GM21390 (cell line): ENCODE data around the gene PRKAG2.

Experiments used
- ATAC-seq: cut with Tn5 transposase; IDR thresholded peaks from one replicate; pipeline ENCODE4 v1.9.1; 2021; ENCODE audit not compliant: unreplicated experiment

PRKAG2 gene

DNA sequence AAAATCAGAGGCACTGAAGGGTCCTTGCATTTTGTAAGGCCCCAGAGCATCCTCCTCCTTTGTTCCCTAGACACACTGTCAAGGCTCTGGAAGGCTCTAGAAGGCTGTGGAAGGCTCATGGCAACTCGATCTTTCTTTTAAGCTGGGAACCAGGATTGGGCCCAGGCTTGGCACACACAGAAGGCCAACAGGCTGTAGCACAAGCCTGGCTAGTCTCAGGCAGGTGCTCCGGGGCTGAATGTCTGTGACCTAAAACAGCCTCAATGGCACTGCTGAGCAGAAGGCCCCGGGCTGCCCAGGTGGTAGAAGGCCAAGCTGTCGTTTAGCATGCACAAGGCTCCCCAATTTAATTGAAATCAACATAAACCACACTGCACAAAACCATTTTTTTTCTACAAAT is 55.7 kb downstream of the PRKAG2 start:
- ATAC-seq: no peak

DNA sequence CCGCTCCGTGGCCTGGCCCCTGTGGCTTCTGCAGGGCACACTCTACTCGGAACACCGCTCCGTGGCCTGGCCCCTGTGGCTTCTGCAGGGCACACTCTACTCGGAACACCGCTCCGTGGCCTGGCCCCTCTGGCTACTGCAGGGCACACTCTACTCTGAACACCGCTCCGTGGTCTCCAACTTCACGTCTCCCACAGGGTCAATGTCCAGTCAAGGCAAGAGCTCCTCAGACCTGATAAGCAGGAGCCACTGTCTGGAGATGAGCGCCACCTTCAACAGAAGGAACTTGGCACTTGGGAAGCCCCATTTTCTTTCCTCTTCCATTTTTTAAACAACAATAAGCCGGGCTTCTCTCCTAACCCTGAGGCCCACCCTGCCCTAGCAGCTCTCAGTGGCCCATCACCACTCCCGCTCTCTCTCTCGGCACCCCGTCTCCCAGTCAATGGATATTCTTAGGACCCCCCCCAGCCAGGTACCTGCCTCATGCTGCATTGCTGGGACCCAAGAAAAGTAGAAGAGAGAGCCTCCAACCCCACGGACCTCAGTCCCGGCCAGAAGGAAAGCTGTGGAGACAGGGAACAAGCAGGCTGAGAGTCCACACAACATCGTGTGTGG is 56.3 kb downstream of the PRKAG2 start:
- ATAC-seq: no peak

DNA sequence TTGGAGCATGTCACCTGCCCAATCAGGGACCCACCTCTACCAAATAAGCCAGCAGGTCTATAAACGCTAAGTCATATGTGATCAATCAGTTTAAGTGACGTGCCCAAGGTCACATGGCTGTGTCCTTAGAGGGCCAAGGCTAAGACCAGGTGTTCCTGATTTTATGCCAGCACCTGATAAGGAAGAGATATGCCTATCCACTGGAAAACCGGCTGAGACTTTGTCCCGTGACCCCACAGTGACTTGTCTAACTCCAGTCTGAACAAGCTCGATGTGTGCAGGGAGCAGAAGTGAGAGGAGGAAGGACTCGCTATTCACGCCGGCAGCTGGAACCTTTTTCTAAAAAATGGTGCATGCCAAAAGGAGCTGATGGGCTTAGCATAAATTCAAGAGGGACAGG is 57.0 kb downstream of the PRKAG2 start:
- no peak for ATAC-seq

DNA sequence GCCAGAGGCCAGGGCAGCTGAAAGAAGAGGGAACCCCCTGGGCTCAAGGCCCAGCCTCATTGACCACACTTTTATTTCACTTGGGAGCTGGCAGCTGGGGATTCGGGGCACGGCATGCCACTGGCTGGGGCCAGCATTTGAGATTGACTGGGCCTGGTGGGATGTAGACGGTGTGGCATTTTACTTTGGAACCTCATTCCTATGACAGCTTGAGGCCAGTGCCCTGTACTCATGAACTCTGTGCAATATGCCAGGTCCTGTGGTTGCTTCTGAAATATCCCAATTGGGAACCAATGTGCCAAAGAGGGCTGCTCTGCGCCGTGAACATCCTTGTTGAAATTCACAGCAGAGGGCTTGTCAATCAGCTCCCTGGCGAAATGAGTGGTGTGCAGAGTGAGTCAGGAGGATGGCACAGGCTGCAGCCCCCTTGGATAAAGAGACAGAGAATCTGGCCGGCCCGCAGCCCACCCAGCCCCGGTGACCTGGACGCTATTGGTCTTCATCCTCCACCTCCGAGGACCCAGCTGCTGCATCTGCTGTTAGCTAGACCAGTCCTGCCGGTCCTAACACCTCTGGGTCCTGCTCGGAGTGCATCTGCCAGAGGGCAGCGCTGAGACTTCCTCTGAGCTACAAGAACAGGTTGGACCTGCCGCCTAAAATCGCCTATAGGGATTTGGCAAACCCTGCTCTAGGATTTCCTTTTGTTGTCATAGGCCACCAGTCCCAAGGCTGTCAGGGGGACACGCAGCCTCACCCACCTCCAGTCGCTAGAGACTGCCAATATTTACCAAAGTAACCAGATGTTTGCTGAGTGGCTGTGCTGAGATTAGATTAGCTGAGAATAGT is 58.0 kb downstream of the PRKAG2 start:
- ATAC-seq: no peak

DNA sequence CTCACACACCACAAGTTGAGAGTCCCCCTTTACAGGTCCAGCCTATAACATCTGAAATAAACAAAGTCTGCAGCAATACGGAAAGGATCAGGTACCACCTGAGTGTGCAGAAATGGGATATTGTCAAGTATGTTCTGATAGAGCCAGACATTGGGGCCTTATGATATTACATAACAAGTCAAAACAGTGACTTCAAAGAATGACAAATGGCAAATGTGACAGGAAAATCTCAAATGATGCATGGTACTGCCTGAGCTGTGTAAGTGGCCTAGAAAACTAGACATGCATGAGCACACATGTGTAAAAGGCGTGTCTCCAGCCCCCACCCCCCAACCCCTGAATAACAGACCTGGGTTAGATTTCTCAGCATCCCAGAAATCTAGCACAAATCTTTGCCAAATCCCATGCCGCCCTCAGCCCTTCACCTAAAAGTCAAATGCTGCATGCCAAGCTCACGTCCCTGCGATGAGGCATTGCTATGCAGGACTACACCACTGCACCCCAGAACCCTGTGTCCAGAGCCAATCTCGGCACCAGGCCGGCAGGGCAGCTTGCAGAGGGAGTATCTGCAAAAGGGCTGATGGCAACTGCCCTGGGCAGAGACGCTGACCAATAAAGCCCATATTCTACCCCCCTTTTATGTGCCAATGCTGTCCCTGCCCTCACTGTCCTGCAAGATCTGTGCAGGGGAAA is 58.8 kb downstream of the PRKAG2 start:
- ATAC-seq: no peak

DNA sequence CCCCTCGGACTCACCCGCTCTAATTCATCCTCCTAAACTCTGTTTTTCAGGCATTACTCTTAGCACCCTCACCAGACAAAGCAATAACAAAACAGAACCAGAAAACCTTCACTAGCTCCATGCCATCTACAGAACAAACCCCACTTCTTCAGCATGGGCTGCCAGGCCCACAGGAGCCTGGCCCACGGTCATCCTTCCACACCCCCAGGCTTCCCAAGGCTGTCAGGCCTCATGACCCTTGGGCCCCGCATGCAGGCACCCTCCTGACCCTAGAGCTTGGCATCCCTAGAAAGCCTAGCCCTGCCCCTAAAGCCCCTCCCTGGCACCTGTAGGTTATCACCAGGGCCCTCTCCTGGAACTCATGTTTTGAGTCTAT is 59.6 kb downstream of the PRKAG2 start:
- ATAC-seq: no peak

DNA sequence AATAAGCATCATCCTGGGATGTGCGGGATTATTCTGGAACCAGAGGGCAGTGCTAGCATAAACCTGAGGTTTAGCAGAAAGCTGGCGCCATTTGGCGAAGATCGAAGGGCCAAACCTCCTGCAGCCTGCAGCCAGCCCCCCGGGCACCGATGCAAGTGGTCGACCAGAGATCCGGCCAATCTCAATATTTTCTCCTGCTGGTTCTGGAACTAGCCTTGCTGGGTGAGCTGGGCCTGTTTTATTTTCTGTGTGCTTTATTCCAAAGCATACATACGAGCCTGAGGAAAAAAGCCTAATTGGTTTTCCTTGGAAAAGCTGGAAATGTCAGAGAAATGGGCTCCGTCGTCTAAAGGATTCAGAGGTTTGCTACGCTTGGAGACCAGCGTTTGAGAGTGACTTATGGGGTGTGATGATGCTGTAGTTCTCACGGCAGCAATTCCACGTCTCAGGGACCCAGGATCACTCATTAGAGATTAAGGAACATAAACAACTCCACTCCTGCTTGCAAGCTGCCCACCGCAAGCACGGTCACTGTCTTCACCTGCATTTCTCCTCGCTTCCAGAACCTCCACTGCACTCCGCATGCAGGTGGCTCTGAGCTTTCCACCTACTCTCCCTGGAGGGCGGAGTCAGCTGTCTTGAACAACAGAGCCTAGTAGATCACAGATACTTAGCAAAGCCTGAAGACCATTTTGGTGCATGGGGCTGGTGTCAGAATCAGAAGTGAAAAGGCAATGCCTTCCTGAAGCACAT is 60.2 kb downstream of the PRKAG2 start:
- no peak for ATAC-seq

DNA sequence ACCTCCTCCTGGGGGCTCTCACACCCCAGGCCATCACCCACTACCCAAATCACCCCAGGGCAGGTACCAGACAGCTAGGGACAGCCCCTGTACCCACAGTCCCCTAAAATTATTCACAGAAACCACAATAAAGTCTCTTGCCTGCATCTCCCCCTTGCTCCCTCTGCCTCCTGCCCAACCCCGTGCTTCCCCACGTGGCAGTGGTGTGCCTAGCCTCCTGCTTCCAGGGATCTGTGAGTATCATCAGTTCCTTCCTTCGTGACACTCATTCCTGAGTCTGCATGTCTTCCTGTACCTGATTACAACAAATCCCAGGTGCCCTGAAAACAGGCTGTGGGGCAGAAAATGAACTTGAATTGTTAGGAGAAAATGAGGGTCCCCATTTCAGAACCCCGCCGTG is 61.5 kb downstream of the PRKAG2 start:
- ATAC-seq: no peak

DNA sequence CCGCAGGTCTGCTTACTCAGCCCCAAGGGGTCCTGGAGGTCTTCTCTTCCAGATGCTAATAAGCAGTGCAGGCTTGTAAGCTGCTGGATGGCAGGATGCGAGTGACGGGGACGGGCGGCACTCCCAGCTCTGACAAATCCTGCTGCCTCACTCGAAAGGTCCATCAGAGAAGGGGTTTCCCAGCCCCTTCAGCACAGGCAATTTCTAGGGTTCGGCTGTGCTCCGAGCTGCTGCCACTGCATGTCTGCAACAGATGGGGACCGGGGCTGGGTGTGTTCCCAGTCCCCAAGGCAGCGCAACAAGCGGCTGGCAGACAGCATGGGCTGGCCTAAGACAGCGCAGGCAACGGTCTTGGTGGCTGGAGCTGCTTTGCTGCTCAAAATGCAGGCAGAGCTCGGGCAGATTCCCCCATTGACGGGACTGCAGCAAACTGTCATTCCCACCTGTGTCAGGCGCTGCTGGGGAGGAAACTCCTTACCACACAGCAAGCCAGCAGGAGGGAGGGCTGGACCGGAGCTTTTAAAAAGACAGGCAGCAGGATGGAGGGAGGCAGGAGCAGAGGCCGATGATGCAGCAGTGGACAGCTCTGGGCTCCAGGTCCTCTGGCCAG is 62.4 kb downstream of the PRKAG2 start:
- ATAC-seq: no peak

DNA sequence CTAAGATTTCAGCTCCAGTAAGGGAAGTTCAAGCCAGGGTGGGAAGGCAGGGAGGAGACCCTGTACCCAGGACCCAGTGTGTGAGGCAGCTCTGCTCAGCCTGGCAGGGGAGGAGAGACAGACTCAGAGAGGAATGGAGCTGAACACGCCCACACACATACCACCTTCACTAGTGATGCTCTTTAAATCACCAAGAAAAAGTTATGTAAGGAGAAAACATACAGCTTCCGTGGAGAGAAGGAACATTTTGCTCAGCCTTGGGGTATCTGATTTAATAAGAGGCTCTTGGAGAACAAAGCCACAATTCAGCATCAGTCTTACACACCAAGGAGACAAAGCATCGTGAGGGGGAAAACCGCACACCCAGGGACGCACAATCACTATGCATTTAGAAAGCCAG is 62.9 kb downstream of the PRKAG2 start:
- ATAC-seq: no peak

DNA sequence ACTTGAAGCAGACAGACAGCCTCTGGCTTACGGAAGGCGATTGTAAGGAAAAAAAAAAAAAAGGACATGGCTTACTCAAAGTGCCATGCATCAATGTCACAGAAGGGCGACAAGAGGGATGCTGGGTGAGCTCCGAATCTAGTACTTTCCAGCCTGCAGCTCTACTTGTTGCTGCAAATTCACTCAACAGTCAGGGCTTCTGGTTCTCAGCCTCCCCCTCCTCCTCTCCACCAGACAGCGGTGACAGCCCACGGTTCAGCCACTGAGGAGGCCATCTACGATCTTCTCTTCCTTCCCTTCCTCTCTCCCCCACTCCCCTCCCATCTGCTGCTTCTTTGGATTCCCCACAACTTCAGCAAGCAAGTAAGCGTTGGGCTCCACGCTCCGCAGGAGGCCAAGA is 63.5 kb downstream of the PRKAG2 start:
- ATAC-seq: no peak

DNA sequence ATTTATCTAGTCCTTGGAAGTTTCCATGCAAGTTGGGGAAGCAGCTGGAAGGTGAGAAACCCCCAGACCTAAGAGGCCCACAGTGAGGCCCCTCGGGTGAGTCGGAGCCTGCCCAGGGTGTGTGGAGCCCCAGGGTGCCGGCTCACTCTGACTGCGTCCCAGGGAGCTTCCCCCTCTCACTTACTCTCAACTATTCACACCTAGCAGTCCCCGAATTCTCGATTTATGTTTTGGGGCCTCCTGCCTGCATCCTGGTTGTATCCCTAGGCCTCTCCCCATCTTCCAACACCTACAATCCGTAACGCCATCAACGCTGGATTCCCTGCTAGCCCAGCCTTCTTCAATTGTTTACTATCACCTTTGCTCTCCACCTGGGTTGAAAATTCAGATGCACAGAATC is 63.9 kb downstream of the PRKAG2 start:
- ATAC-seq: no peak

DNA sequence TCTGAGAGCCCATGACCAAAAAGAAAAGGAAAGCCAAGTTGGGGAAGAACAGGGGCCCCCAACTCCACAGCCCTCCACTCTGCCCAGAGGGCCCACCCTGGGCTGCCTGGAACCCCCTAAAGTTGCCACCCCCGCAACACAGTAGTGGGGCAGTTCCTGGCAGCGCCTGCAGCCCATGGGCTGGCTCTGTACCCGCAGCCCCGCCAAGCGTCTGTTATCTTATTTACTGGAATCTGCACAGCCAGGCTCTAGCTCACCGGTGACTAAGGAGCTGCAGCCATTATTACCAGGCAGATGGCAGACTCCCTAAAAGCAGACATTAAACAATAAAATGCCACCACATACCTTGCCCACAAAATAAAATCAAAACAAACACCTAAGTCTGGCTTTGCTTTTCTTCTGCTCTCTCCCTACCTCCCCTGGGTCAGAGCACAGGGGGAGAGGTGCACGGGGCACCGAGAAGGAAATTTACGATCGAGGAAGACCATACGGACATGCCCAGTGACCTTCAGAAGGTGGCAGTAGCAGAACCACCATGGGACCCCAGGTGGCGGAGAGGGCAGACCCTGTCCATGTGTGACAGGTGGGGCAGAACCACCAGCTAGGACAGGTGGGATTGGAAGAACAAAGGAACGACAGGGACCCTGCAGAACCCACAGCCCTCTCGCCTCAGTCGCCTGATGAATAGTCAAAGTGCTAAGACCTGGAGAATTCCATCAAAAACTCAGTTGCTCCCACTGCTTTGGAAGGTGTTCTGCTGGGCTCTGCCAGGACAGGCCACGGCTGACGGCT is 66.3 kb downstream of the PRKAG2 start:
- no peak for ATAC-seq

DNA sequence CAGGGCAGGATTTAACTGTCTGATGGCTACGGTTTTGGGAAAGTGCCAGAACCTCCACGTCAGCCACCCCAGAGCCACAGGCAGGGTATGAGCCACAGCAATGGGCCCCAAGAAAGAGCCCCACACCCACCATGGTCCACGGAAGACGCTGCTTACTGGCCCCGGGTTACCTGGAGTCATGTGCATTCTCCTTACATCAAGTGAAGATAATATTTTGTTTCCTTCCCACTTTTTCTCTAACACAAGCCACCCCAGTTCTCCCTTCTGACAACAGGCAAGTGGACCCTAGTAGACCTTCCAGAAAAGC is 67.1 kb downstream of the PRKAG2 start:
- no peak for ATAC-seq

DNA sequence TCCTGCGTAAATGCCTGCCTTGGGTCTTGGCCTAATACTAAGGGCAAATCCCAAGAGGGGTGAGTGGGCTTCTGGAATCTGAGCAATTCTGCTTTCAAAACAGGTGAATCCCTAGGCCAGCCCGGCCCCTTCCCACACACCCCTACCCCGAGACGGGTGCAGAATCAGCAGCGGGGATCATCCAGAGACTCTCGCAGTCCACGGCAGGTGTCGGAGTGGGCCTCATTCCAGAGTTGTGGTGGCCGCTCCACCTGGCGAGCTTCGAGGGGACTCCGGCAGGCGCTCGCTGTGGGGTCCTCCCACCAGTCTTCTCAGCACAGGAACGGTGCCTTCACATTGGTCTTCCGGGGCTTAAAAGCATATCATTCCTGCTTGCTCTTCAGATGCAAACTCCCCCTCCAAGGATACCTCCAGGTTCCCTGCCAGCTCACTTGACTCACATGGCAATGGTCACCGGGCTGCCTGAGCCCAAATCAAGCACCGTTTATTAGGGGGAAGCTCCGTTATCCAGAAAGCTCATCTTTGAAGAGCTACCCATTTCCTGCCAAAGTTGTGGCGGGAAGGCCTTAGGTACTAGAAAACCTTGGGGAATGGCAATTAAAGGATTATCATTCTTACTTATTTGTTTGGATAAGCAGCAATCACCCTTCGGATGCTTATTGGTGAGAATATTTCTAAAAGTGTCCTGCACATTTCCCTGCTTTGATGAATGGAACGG is 67.6 kb downstream of the PRKAG2 start:
- no peak for ATAC-seq

DNA sequence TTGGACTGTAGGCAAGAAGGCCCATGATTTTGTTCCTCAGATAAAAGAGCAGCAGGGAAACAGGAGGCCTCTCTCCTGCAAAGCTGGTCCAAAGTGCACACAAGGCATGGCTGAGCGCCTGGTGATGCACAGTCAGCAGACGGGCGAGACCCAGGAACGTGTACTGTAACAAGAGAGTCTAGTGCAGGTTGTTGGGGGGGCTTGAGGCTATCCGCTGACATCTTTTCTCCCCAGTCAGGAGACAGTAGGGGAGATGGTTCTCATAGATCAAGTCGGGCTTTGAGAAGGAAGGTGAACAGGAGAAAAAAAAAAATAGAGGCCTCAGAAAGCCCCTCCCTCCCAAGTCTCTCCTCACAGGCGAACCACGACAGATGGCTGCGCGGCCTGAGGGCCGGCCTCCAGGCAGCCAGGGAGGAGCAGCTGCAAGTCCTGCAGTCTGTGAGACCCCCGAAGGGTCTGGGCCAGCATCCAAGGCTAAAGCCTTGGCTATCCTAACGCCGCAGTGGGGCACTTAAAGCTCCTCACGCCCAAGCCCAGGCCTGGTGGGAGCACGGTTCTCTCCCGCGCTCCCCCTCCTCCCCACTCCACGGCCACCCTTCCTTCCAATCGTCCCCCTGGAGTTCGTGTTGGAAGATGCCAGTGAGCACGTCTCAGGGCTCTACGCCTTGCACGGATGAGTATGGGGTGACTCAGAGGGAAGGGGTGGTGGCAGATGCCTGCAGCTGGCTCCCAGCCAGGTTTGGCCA is 68.3 kb downstream of the PRKAG2 start:
- ATAC-seq: no peak

DNA sequence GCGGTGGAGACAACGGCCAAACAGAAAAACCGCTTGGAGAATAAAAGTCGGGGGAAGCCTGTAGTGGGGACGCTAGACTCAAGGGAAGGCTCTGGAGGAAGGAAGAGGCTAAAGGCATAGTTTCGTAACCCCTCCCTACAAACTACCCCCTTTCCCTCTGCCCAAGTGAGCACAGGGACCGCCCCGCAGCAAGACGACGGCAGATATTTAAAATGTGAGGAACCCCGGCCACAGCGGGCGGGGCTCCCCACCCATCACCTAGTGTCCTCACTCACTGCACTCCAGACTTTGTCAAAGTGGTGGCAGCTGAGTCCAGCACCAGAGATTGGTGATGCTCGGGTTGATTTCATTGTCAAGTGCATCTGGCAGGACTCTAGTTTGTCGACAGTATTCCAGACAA is 69.1 kb downstream of the PRKAG2 start:
- ATAC-seq: no peak

DNA sequence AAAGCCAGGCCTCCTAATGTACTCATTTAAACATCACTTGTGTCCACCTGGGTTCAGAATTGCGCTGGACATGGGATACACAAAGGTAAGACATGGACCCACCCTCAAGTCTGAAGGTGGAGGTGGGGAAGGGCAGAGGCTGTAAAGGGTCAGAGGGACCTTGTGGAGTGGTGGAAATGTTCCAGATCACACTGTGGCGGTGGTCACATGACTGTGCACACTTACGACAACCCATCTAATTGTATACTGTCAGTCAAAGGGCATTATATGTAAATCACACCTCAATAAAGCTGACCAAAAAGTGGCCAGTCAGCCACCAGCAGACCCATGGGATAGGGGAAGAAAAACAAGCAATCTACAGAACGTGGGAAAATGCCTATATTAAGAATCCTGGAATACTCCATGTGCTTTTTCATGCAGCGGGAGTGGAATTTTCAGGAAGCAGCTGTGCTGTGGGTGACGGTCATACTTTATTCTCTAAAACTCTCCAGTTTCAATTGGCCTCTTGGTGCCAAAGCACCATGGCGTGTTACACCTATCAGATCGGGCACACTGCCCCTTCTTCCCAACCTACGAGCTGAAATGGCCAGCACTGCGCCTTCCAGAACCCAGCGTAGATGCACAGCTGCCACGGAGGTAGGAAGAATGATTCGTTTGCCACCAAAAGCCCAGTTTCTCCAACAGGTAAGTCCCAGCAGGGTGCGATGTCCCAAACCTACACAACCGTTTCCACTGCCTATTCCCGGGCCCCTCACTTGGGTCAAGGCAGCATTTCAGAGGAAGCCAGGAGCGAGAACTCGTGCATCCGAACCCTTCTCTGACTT is 69.8 kb downstream of the PRKAG2 start:
- ATAC-seq: no peak
